ENCODE data around the gene RHPN2. TPM values are rescaled to one million over a fixed set of nuclear protein-coding genes. Genes with fewer than 3 reads are reported as not detected.

Gene RHPN2
- total and polyA plus RNA-seq, 2 experiments from 2014 or later: 15.7 to 29.6 TPM

GRCh38 chr19:33089010-33089409 is 24.3 kb upstream of the RHPN2 start:
- Histone ChIP-seq H3K4me1 (ENCODE audit: insufficient read depth) (no peaks in the 10 kb centered on the region), H3K27me3 (ENCODE audit: insufficient read depth) (no peaks in the 10 kb centered on the region), H3K4me3 (no peak overlapping the region), H3K27ac (ENCODE audit: low read depth) (no peak overlapping the region), H2AFZ (no peak overlapping the region), H3K9me2 (ENCODE audit: insufficient read depth) (no peaks in the 10 kb centered on the region), H3K4me2 (no peak overlapping the region), H3F3A (replicated peaks; ENCODE audit: low read depth) (no peaks in the 10 kb centered on the region), H3K79me2 (replicated peaks; ENCODE audit: insufficient read depth) (no peaks in the 10 kb centered on the region), H3K36me3 (ENCODE audit: insufficient read depth) (peaks cover 6% of the 10 kb centered on the region; the same call in 1 of the 2 replicates), H4K20me1 (replicated peaks; ENCODE audit: insufficient read depth) (no peaks in the 10 kb centered on the region)
- Mint-ChIP-seq H3K27me3 (ENCODE audit: insufficient read depth, low read depth, poor library complexity) (peaks cover 7% of the 10 kb centered on the region), H3K9me3 (no peaks in the 10 kb centered on the region), H3K4me1 (no peaks in the 10 kb centered on the region; the same call in 2 of the 3 replicates), H3K36me3 (ENCODE audit: low read depth) (peaks cover 41% of the 10 kb centered on the region), H3K27ac (no peak overlapping the region; the same call in 1 of the 2 replicates), H3K4me3 (no peak overlapping the region; the same call in 2 of the 3 replicates)
- TF ChIP-seq NANOG (IDR thresholded peaks at IDR 0.05; ENCODE audit: borderline replicate concordance): no peak
- TF ChIP-seq EZH2 (IDR thresholded peaks at IDR 0.05; ENCODE audit: low read depth, unreplicated experiment): no peak
- no peak for TF ChIP-seq CTCF (conservative IDR thresholded peaks at IDR 0.05; ENCODE audit: low read depth in 2 of 2)
- TF ChIP-seq ZNF331 (CRISPR knock-in tag; IDR thresholded peaks at IDR 0.05; ENCODE audit: low read depth): no peak
- ATAC-seq: no peak
- DNase-seq (ENCODE audit: low spot score): no peak

GRCh38 chr19:33086955-33087354 is 22.3 kb upstream of the RHPN2 start:
- Mint-ChIP-seq H3K27ac (no peak overlapping the region), H3K27me3 (ENCODE audit: insufficient read depth, low read depth, poor library complexity) (peaks cover 7% of the 10 kb centered on the region), H3K4me1 (peaks cover 2% of the 10 kb centered on the region), H3K9me3 (no peaks in the 10 kb centered on the region), H3K36me3 (ENCODE audit: low read depth) (peaks cover 28% of the 10 kb centered on the region), H3K4me3 (no peak overlapping the region)
- ATAC-seq: no peak
- H3K36me3 ChIP-seq (ENCODE audit: insufficient read depth): peaks cover 6% of the 10 kb centered on the region; the same call in 1 of the 2 replicates
- no peak overlapping the region for H3K4me2 ChIP-seq
- no peaks in the 10 kb centered on the region for H3F3A ChIP-seq (replicated peaks; ENCODE audit: low read depth)
- H3K4me3 ChIP-seq: no peak overlapping the region
- H3K4me1 ChIP-seq (ENCODE audit: insufficient read depth): no peaks in the 10 kb centered on the region
- no peak for DNase-seq (ENCODE audit: low spot score)
- no peaks in the 10 kb centered on the region for H3K27me3 ChIP-seq (ENCODE audit: insufficient read depth)
- peaks cover 5% of the 10 kb centered on the region; the same call in 1 of the 2 replicates for H3K79me2 ChIP-seq (replicated peaks; ENCODE audit: insufficient read depth)
- H2AFZ ChIP-seq: no peak overlapping the region
- TF ChIP-seq REST (IDR thresholded peaks at IDR 0.05; ENCODE audit: unreplicated experiment): no peak
- TF ChIP-seq POLR2AphosphoS5 (IDR thresholded peaks at IDR 0.05; ENCODE audit: low read depth): no peak
- TF ChIP-seq EZH2 (IDR thresholded peaks at IDR 0.05; ENCODE audit: low read depth, unreplicated experiment): no peak
- TF ChIP-seq CREB1 (CRISPR knock-in tag; IDR thresholded peaks at IDR 0.05; ENCODE audit: low read depth): no peak
- H4K20me1 ChIP-seq (replicated peaks; ENCODE audit: insufficient read depth): 0 out of 2 replicates have a peak, but pooled peaks cover 2% of the 10 kb centered on the region
- H3K27ac ChIP-seq (ENCODE audit: low read depth): no peak overlapping the region
- H3K9me2 ChIP-seq (ENCODE audit: insufficient read depth): no peaks in the 10 kb centered on the region
